ENCODE data around the gene TTC7B. TPM values are rescaled to one million over a fixed set of nuclear protein-coding genes. Genes with fewer than 3 reads are reported as not detected.
A peak's percentile ranks its signal among the peaks of the same experiment; 100 is the strongest.

Gene TTC7B
- total and polyA plus RNA-seq, 2 of the 8 experiments (the other 6 are each of a cell fraction or from before 2014, with no cell fraction given): 23.7 to 34.0 TPM

GRCh38 chr14:90698379-90698869 lies 117.8 kb downstream of the TTC7B start:
- Histone ChIP-seq H3K36me3 (ENCODE audit: control insufficient read depth in 2 of 4, insufficient read depth in 4 of 4, low read length in 3 of 4) (no peaks in the 10 kb centered on the region), H3K14ac (ENCODE audit: insufficient read length) (no peak overlapping the region), H3K23me2 (ENCODE audit: low read depth, low read length) (no peaks in the 10 kb centered on the region), H2BK120ac (replicated peaks; ENCODE audit: low read depth, low read length) (no peak overlapping the region), H3K4ac (replicated peaks; ENCODE audit: insufficient read length, low read depth, low read length) (no peak overlapping the region), H3K9me3 (ENCODE audit: insufficient read depth in 2 of 2, low read depth in 1 of 2, low read length in 1 of 2) (no peaks in the 10 kb centered on the region), H2BK15ac (ENCODE audit: low read length) (no peak overlapping the region), H4K91ac (replicated peaks; ENCODE audit: insufficient read length, low read length) (no peak overlapping the region), H4K20me1 (replicated peaks in 1 of 2; ENCODE audit: control insufficient read depth in 1 of 2, insufficient read depth in 2 of 2, low read length in 2 of 2) (no peaks in the 10 kb centered on the region), H3K56ac (replicated peaks; ENCODE audit: insufficient read length, low read depth, low read length) (no peak overlapping the region), H3K79me1 (ENCODE audit: low read depth, low read length) (no peaks in the 10 kb centered on the region), H2BK5ac (ENCODE audit: low read depth, low read length) (no peak overlapping the region), H3K18ac (ENCODE audit: extremely low read depth, low read length) (no peak overlapping the region), H4K8ac (ENCODE audit: extremely low read depth, insufficient read depth, low read length) (no peak overlapping the region), H2AFZ (ENCODE audit: low read length) (no peak overlapping the region), H3K4me2 (ENCODE audit: insufficient read depth in 1 of 2, low read depth in 2 of 2, low read length in 2 of 2) (no peak overlapping the region), H3K27ac (ENCODE audit: low read depth, low read length) (no peak overlapping the region), H3K79me2 (ENCODE audit: control insufficient read depth in 1 of 2, insufficient read depth in 2 of 2, low read length in 2 of 2) (no peaks in the 10 kb centered on the region), H2BK20ac (ENCODE audit: low read length) (no peak overlapping the region), H2AK5ac (ENCODE audit: low read depth, low read length) (no peak overlapping the region), H3K4me1 (replicated peaks in 1 of 4; ENCODE audit: control insufficient read depth in 3 of 4, insufficient read depth in 4 of 4, low read length in 3 of 4) (peaks cover 0 to 4% (median 0%) of the 10 kb centered on the region in 4 experiments; a peak in 2 of 7 replicates), H2BK12ac (ENCODE audit: low read depth, low read length) (peak overlapping the region; percentile 55; the same call in 1 of the 2 replicates), H3K9ac (replicated peaks in 1 of 4; ENCODE audit: extremely low read depth in 1 of 4, low read depth in 3 of 4, low read length in 3 of 4) (no peak overlapping the region), H3K23ac (ENCODE audit: insufficient read length) (no peak overlapping the region), H4K5ac (ENCODE audit: insufficient read length, low read depth, low read length) (no peak overlapping the region), H3K27me3 (replicated peaks in 1 of 4; ENCODE audit: control insufficient read depth in 3 of 4, extremely low read depth in 1 of 4, insufficient read depth in 3 of 4, low read length in 3 of 4) (no peaks in the 10 kb centered on the region), H3K4me3 (ENCODE audit: extremely low read depth in 1 of 4, insufficient read depth in 2 of 4, low read depth in 3 of 4, low read length in 4 of 4) (no peak overlapping the region)
- CTCF ChIA-PET (ENCODE audit: partially characterized antibody): interaction anchor here (0.9 to 4.1 kb wide), 30 partner anchors 8 to 400 kb away, joined by 3 to 45 read pairs (median 6); no protein-coding TSS in a partner anchor
- FAIRE-seq (no peak), DNase-seq (ENCODE audit: low read depth in 1 of 2, low spot score in 2 of 2) (no peak)
- 88% methylated on average over 7 of the region's 7 CpGs; no CpG with 5 or more reads in 1 of the 2 experiments for WGBS, 2 experiments (ENCODE audit: extremely low coverage in 1 of 2, insufficient coverage in 1 of 2, insufficient read length in 1 of 2, insufficient replicate concordance in 2 of 2, low coverage in 1 of 2, low lambda C conversion rate in 2 of 2, missing lambda C conversion rate in 1 of 2)
- POLR2A ChIA-PET (ENCODE audit: partially characterized antibody): interaction anchor here (0.9 kb wide), 1 partner anchor 299 kb away, joined by 3 read pairs; no protein-coding TSS in a partner anchor
